HEK293 (cell line): ENCODE measurements around the gene RNF175.

Source experiments
- CTCF ChIP-seq: fragments of 450-650 bp; formaldehyde crosslinking; IDR thresholded peaks from 2 replicates; pipeline ENCODE4 v1.5.1; 2016; ENCODE audit warnings: missing biosample characterization, missing genetic modification characterization
- WT1 ChIP-seq: fragments of 450-650 bp; formaldehyde crosslinking; IDR thresholded peaks from 2 replicates; pipeline ENCODE4 v1.5.1; 2016; ENCODE audit warnings: missing biosample characterization, missing genetic modification characterization
- ZFP41 ChIP-seq: fragments of 450-650 bp; formaldehyde crosslinking; IDR thresholded peaks from 2 replicates; pipeline ENCODE4 v1.5.1; 2016; ENCODE audit warnings: missing biosample characterization, missing genetic modification characterization, borderline replicate concordance
- ZNF121 ChIP-seq: fragments of 450-650 bp; formaldehyde crosslinking; IDR thresholded peaks from 2 replicates; pipeline ENCODE4 v1.5.1; 2016; ENCODE audit warnings: missing biosample characterization, missing genetic modification characterization
- ZNF76 ChIP-seq: fragments of 450-650 bp; formaldehyde crosslinking; IDR thresholded peaks from 2 replicates; pipeline ENCODE4; 2016; ENCODE audit warnings: low read depth, missing biosample characterization, missing genetic modification characterization, borderline replicate concordance
- ZNF837 ChIP-seq: fragments of 450-650 bp; formaldehyde crosslinking; IDR thresholded peaks from 2 replicates; pipeline ENCODE4 v1.5.1; 2016; ENCODE audit warnings: missing biosample characterization, missing genetic modification characterization

- TF ChIP-seq ZFP41 (tag by site-specific recombination) (no peak), CTCF (tag by site-specific recombination) (no peak), ZNF837 (tag by site-specific recombination) (no peak), ZNF76 (tag by site-specific recombination) (no peak), ZNF121 (tag by site-specific recombination) (no peak), WT1 (tag by site-specific recombination) (no peak)
These were observed 5.0 kb upstream of the RNF175 start for GRCh38 chr4:153764601-153765368.
